ENCODE results near the gene RIMBP2. TPM values are rescaled to one million over a fixed set of nuclear protein-coding genes. Genes with fewer than 3 reads are reported as not detected.

RIMBP2 gene
- polyA plus RNA-seq, 1 donor from 2014 or later = 14.6 TPM

GRCh38 chr12:130504110-130504839 lies 211.8 kb downstream of the RIMBP2 start:
- H3K4me3 ChIP-seq (ENCODE audit: low read length) = no peak overlapping the region
- no peaks in the 10 kb centered on the region for H3K27me3 ChIP-seq (ENCODE audit: insufficient read depth, low read depth, low read length)
- no peaks in the 10 kb centered on the region for H3F3A ChIP-seq (ENCODE audit: insufficient read depth, low read length, poor library complexity, severe bottlenecking)
- H3K9me2 ChIP-seq (ENCODE audit: insufficient read depth, low read length) = no peaks in the 10 kb centered on the region
- H3K9me3 ChIP-seq (ENCODE audit: low read length) = no peaks in the 10 kb centered on the region
- no peak for TF ChIP-seq RAD21 (conservative IDR thresholded peaks at IDR 0.05)
- no peak for TF ChIP-seq CTCF (IDR thresholded peaks at IDR 0.05; ENCODE audit: poor library complexity, severe bottlenecking)
- TF ChIP-seq POLR2AphosphoS5 (IDR thresholded peaks at IDR 0.05) = no peak
- TF ChIP-seq EP300 (conservative IDR thresholded peaks at IDR 0.05; ENCODE audit: poor library complexity, severe bottlenecking) = no peak
- no peak for TF ChIP-seq REST (IDR thresholded peaks at IDR 0.05; ENCODE audit: borderline replicate concordance)
- no peak for TF ChIP-seq TAF1 (IDR thresholded peaks at IDR 0.05; ENCODE audit: low read depth)
- H3K36me3 ChIP-seq (ENCODE audit: insufficient read depth, low read length) = no peaks in the 10 kb centered on the region
- no peaks in the 10 kb centered on the region for H3K79me2 ChIP-seq (replicated peaks; ENCODE audit: insufficient read depth, low read length)
- no peak overlapping the region for H3K9ac ChIP-seq (ENCODE audit: low read length)
- no peak overlapping the region for H3K4me2 ChIP-seq (ENCODE audit: low read length)
- no peaks in the 10 kb centered on the region for H4K20me1 ChIP-seq (ENCODE audit: insufficient read depth)
- H3K27ac ChIP-seq (ENCODE audit: low read length) = no peak overlapping the region
- H2AFZ ChIP-seq (ENCODE audit: low read depth, low read length) = no peak overlapping the region

GRCh38 chr12:130501821-130502220 lies 214.3 kb downstream of the RIMBP2 start:
- H4K20me1 ChIP-seq (ENCODE audit: insufficient read depth) = no peaks in the 10 kb centered on the region
- no peak overlapping the region for H3K4me2 ChIP-seq (ENCODE audit: low read length)
- H3K27ac ChIP-seq (ENCODE audit: low read length) = no peak overlapping the region
- no peaks in the 10 kb centered on the region for H3F3A ChIP-seq (ENCODE audit: insufficient read depth, low read length, poor library complexity, severe bottlenecking)
- no peak overlapping the region for H3K4me3 ChIP-seq (ENCODE audit: low read length)
- H3K27me3 ChIP-seq (ENCODE audit: insufficient read depth, low read depth, low read length) = no peaks in the 10 kb centered on the region
- H3K9me3 ChIP-seq (ENCODE audit: low read length) = no peaks in the 10 kb centered on the region
- H3K9ac ChIP-seq (ENCODE audit: low read length) = no peak overlapping the region
- no peaks in the 10 kb centered on the region for H3K79me2 ChIP-seq (replicated peaks; ENCODE audit: insufficient read depth, low read length)
- TF ChIP-seq EP300 (conservative IDR thresholded peaks at IDR 0.05; ENCODE audit: poor library complexity, severe bottlenecking) = no peak
- TF ChIP-seq TAF1 (IDR thresholded peaks at IDR 0.05; ENCODE audit: low read depth) = no peak
- TF ChIP-seq EZH2 (IDR thresholded peaks at IDR 0.05; ENCODE audit: borderline replicate concordance, insufficient read depth, low read length, poor library complexity, severe bottlenecking) = no peak
- no peak for TF ChIP-seq POLR2AphosphoS5 (IDR thresholded peaks at IDR 0.05)
- TF ChIP-seq RAD21 (conservative IDR thresholded peaks at IDR 0.05) = no peak
- no peaks in the 10 kb centered on the region for H3K36me3 ChIP-seq (ENCODE audit: insufficient read depth, low read length)
- H3K9me2 ChIP-seq (ENCODE audit: insufficient read depth, low read length) = no peaks in the 10 kb centered on the region
- H2AFZ ChIP-seq (ENCODE audit: low read depth, low read length) = no peak overlapping the region

- no peak overlapping the region for H3K4me3 ChIP-seq (ENCODE audit: low read length)
- H3K9me3 ChIP-seq (ENCODE audit: low read length) = no peaks in the 10 kb centered on the region
- H2AFZ ChIP-seq (ENCODE audit: low read depth, low read length) = no peak overlapping the region
- no peaks in the 10 kb centered on the region for H3K27me3 ChIP-seq (ENCODE audit: insufficient read depth, low read depth, low read length)
- H3K4me2 ChIP-seq (ENCODE audit: low read length) = no peak overlapping the region
- H3K36me3 ChIP-seq (ENCODE audit: insufficient read depth, low read length) = no peaks in the 10 kb centered on the region
- no peak overlapping the region for H3K9ac ChIP-seq (ENCODE audit: low read length)
- H3K27ac ChIP-seq (ENCODE audit: low read length) = no peak overlapping the region
- no peaks in the 10 kb centered on the region for H3K79me2 ChIP-seq (replicated peaks; ENCODE audit: insufficient read depth, low read length)
- no peaks in the 10 kb centered on the region for H3K9me2 ChIP-seq (ENCODE audit: insufficient read depth, low read length)
- no peaks in the 10 kb centered on the region for H3F3A ChIP-seq (ENCODE audit: insufficient read depth, low read length, poor library complexity, severe bottlenecking)
- no peaks in the 10 kb centered on the region for H4K20me1 ChIP-seq (ENCODE audit: insufficient read depth)
- no peak for TF ChIP-seq EP300 (conservative IDR thresholded peaks at IDR 0.05; ENCODE audit: poor library complexity, severe bottlenecking)
- TF ChIP-seq CTCF (IDR thresholded peaks at IDR 0.05; ENCODE audit: poor library complexity, severe bottlenecking) = no peak
- no peak for TF ChIP-seq SMC3 (conservative IDR thresholded peaks at IDR 0.05; ENCODE audit: poor library complexity)
- TF ChIP-seq REST (IDR thresholded peaks at IDR 0.05; ENCODE audit: borderline replicate concordance) = no peak
- TF ChIP-seq POLR2AphosphoS5 (IDR thresholded peaks at IDR 0.05) = no peak
- no peak for TF ChIP-seq MXI1 (conservative IDR thresholded peaks at IDR 0.05; ENCODE audit: poor library complexity, severe bottlenecking)
- TF ChIP-seq RAD21 (conservative IDR thresholded peaks at IDR 0.05) = no peak
Measured at GRCh38 chr12:130500835-130501330, 215.2 kb downstream of the RIMBP2 start.

Data from neural cell (in vitro differentiated cells).